ENCODE results near the gene MTMR4.
A peak's percentile ranks its signal among the peaks of the same experiment; 100 is the strongest.

The MTMR4 gene

DNA sequence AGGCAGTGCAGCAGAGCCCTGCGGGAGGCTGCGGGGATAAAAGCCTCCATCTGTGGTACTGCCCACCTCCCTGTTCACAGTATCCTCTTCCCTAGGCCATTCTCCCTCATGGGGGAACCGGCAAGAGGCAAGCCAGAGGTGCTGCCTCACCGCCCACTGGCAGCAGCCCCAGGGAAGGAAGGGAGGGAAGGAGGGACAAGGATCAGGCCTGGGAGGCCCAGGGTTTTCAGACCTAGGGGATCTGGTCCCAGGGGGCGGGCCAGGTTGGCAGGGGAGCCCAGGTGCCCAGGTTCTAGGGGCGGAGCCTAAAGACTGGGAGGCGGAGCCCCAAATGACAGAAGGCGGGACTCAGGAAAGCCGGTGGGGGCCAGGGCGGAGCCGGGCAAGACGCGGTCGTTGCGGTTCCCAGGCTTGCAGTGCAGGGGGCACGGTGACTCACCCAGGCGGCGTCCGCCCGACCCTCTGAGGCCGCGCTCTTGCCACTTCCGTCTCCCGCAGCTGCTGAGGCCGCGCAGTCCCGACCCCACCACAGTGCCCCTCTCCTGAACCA is 3.0 kb upstream of the MTMR4 start:
- no peaks in the 10 kb centered on the region for H3K27me3 ChIP-seq (ENCODE audit: control insufficient read depth, low read length)
- H3K79me2 ChIP-seq (ENCODE audit: control insufficient read depth, low read length), result peaks cover 28% of the 10 kb centered on the region
- no peaks in the 10 kb centered on the region for H4K20me1 ChIP-seq (ENCODE audit: control insufficient read depth, insufficient read depth, low read depth, low read length)
- no peaks in the 10 kb centered on the region for H3K9me2 ChIP-seq (replicated peaks; ENCODE audit: control insufficient read depth, low read length)
- H3K36me3 ChIP-seq (ENCODE audit: control insufficient read depth, low read length), result peaks cover 16% of the 10 kb centered on the region
- H3K9me3 ChIP-seq (ENCODE audit: control insufficient read depth, insufficient read depth, low read length), result no peaks in the 10 kb centered on the region
- H3K4me1 ChIP-seq (ENCODE audit: control insufficient read depth, low read length), result peaks cover 49% of the 10 kb centered on the region
- peak overlapping the region; percentile 88 for H3K4me3 ChIP-seq (ENCODE audit: low read length)
- H3F3A ChIP-seq (ENCODE audit: control insufficient read depth, insufficient read depth), result peaks cover 6% of the 10 kb centered on the region; the same call in 1 of the 2 replicates
- TF ChIP-seq, protein P1, sequence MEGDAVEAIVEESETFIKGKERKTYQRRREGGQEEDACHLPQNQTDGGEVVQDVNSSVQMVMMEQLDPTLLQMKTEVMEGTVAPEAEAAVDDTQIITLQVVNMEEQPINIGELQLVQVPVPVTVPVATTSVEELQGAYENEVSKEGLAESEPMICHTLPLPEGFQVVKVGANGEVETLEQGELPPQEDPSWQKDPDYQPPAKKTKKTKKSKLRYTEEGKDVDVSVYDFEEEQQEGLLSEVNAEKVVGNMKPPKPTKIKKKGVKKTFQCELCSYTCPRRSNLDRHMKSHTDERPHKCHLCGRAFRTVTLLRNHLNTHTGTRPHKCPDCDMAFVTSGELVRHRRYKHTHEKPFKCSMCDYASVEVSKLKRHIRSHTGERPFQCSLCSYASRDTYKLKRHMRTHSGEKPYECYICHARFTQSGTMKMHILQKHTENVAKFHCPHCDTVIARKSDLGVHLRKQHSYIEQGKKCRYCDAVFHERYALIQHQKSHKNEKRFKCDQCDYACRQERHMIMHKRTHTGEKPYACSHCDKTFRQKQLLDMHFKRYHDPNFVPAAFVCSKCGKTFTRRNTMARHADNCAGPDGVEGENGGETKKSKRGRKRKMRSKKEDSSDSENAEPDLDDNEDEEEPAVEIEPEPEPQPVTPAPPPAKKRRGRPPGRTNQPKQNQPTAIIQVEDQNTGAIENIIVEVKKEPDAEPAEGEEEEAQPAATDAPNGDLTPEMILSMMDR (IDR thresholded peaks at IDR 0.05; ENCODE audit: low read depth, low read length, poor library complexity, severe bottlenecking), result no peak
- TF ChIP-seq EZH2phosphoT487 (IDR thresholded peaks at IDR 0.05; ENCODE audit: borderline replicate concordance, low read length), result no peak
- H3K27ac ChIP-seq (ENCODE audit: low read depth, low read length), result peak overlapping the region; percentile 53
- H3K4me2 ChIP-seq (ENCODE audit: low read length), result peak overlapping the region; percentile 82

- Histone ChIP-seq H3K9me2 (replicated peaks; ENCODE audit: control insufficient read depth, low read length) (no peaks in the 10 kb centered on the region), H3K27ac (ENCODE audit: low read depth, low read length) (peak overlapping the region; percentile 53), H3K27me3 (ENCODE audit: control insufficient read depth, low read length) (no peaks in the 10 kb centered on the region), H3F3A (ENCODE audit: control insufficient read depth, insufficient read depth) (peaks cover 6% of the 10 kb centered on the region; the same call in 1 of the 2 replicates), H3K4me3 (ENCODE audit: low read length) (peak overlapping the region; percentile 88), H3K4me2 (ENCODE audit: low read length) (peak overlapping the region; percentile 82), H3K36me3 (ENCODE audit: control insufficient read depth, low read length) (peaks cover 22% of the 10 kb centered on the region), H4K20me1 (ENCODE audit: control insufficient read depth, insufficient read depth, low read depth, low read length) (no peaks in the 10 kb centered on the region), H3K9me3 (ENCODE audit: control insufficient read depth, insufficient read depth, low read length) (no peaks in the 10 kb centered on the region), H3K4me1 (ENCODE audit: control insufficient read depth, low read length) (peaks cover 51% of the 10 kb centered on the region), H3K79me2 (ENCODE audit: control insufficient read depth, low read length) (peaks cover 30% of the 10 kb centered on the region)
- TF ChIP-seq, protein P1 (IDR thresholded peaks at IDR 0.05; ENCODE audit: low read depth, low read length, poor library complexity, severe bottlenecking), result no peak
- TF ChIP-seq EZH2phosphoT487 (IDR thresholded peaks at IDR 0.05; ENCODE audit: borderline replicate concordance, low read length), result no peak
Observed at GRCh38 chr17:58516644-58517377, 2.4 kb upstream of the MTMR4 start.

DNA sequence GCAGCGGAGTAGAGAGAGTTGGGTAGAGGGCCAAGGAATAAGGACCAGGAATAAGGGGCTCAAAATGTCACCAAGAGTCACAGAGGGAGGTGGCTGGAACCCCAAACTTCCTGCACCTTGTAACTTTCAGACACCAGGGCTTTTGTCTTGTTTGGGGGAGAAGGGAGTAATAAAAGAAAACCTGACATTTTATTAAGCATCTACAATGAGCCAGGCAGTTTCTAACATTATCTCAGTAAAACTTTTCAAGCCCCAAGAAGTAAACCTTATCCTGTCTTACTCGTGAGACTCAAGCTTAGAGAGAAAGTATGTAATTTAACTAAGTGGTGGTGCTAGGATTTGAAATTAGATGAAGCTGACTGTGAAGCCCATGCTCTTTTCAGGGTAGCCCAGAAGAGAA is 848 bp upstream of the MTMR4 start:
- peak overlapping the region; percentile 93; the same call in 1 of the 2 replicates for H3K4me2 ChIP-seq (ENCODE audit: low read length)
- H3K27ac ChIP-seq (ENCODE audit: low read depth, low read length), result no peak overlapping the region
- H4K20me1 ChIP-seq (ENCODE audit: control insufficient read depth, insufficient read depth, low read depth, low read length), result no peaks in the 10 kb centered on the region
- no peaks in the 10 kb centered on the region for H3K9me2 ChIP-seq (replicated peaks; ENCODE audit: control insufficient read depth, low read length)
- peaks cover 30% of the 10 kb centered on the region for H3K79me2 ChIP-seq (ENCODE audit: control insufficient read depth, low read length)
- H3K9me3 ChIP-seq (ENCODE audit: control insufficient read depth, insufficient read depth, low read length), result no peaks in the 10 kb centered on the region
- peaks cover 6% of the 10 kb centered on the region; the same call in 1 of the 2 replicates for H3F3A ChIP-seq (ENCODE audit: control insufficient read depth, insufficient read depth)
- no peaks in the 10 kb centered on the region for H3K27me3 ChIP-seq (ENCODE audit: control insufficient read depth, low read length)
- TF ChIP-seq EZH2phosphoT487 (IDR thresholded peaks at IDR 0.05; ENCODE audit: borderline replicate concordance, low read length), result no peak
- TF ChIP-seq, protein P1 (IDR thresholded peaks at IDR 0.05; ENCODE audit: low read depth, low read length, poor library complexity, severe bottlenecking), result no peak
- peaks cover 37% of the 10 kb centered on the region for H3K36me3 ChIP-seq (ENCODE audit: control insufficient read depth, low read length)
- H3K4me1 ChIP-seq (ENCODE audit: control insufficient read depth, low read length), result peaks cover 58% of the 10 kb centered on the region
- no peak overlapping the region for H3K4me3 ChIP-seq (ENCODE audit: low read length)

Data from DOHH2 (cell line).